Femur (tissue), 1 donor: ENCODE data around the gene RNF114.
"Not testable (repeated sequence)": the region's sequence is repeated elsewhere in the genome, so short reads cannot be mapped to it uniquely, and the experiment has no call there.

ENCODE experiments used
- DNase-seq: peaks from one replicate; pipeline ENCODE4 v3.0.0-alpha.2; 2017

Gene RNF114

GRCh38 chr20:49965781-49966305 is 29.6 kb downstream of the RNF114 start:
- DNase-seq, result no peak

- no peak for DNase-seq
Observed at GRCh38 chr20:49966861-49967260, 30.7 kb downstream of the RNF114 start.

DNA sequence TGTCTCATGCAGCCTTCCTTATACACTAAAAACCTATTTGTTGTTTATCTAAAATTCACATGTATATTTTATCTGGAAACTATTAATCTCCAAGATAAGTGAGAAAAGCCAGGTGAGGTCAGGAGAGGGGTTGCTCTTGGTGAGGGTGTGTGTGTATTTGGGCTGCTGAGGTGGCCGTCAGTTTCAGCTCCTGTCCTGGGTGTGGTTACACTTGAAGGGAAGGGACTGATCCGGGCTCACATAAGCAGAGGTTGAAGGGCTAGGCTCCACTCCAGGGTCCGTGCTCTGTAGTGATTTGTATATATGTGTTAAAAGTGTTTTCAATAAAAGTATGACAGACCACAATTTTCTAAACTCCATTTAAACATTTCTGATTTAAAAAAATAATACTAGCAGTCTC is 33.0 kb downstream of the RNF114 start:
- DNase-seq, result no peak

DNA sequence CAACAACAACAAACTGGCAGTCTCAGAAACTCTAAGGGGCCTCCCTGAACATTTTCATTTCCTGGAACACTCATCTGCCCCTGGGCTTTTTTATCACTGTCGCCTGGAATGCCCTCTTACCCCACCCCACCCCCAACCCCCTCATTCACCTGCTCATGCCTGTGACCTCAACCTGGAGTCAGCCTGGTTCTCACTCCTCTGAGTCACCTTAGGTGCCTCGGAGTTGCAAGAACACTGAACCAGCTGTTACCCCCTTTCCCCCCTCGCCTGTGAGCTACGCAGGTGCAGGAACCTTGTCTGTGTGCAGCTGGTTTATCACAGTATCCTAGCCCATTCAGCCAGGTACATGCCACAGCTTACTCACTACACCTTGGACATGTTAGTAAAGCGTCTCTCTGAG is 33.7 kb downstream of the RNF114 start:
- DNase-seq, result no peak

DNA sequence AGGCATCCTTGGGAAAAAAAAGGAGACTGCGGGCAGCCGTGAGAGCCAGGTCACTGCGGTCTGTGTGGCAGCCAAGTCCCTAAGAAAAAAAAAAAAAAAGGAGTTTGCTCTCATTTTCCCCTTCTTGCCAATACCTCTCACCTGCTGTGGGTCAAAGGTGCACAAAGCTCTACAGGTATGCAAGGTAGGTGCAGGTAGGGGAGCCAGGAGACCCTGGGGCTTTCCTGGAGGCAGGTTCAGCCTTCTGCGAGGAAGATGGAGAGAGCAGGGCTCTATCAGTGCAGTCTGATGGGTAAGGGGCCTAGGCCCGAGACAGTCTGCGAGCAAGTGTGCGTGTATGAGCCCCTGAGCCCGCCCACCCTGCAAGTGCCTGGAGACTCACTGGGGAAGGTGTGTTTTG is 34.3 kb downstream of the RNF114 start:
- DNase-seq, result no peak

- DNase-seq, result no peak
Observed at GRCh38 chr20:49973981-49974380, 37.8 kb downstream of the RNF114 start.

- no peak for DNase-seq
Observed at GRCh38 chr20:49976542-49976941, 40.3 kb downstream of the RNF114 start.

DNA sequence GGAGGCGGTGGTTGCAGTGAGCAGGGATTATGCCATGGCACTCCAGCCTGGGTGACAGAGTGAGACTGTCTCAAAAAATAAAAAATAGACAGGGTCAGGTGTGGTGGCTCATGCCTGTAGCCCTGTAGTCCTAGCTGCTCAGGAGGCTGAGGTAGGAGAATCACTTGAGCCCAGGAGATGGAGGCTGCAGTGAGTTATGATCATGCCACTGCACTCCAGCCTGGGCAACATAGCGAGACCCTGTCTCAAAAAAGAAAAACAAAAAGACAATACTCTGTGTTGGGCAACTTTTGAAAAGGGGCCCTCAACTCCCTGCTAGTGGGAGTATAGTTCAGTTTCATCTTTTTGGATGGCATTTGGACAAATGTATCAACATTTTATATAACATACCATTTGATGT is 41.5 kb downstream of the RNF114 start:
- not testable (repeated sequence) for DNase-seq

GRCh38 chr20:49978685-49979029 is 42.5 kb downstream of the RNF114 start:
- no peak for DNase-seq

DNA sequence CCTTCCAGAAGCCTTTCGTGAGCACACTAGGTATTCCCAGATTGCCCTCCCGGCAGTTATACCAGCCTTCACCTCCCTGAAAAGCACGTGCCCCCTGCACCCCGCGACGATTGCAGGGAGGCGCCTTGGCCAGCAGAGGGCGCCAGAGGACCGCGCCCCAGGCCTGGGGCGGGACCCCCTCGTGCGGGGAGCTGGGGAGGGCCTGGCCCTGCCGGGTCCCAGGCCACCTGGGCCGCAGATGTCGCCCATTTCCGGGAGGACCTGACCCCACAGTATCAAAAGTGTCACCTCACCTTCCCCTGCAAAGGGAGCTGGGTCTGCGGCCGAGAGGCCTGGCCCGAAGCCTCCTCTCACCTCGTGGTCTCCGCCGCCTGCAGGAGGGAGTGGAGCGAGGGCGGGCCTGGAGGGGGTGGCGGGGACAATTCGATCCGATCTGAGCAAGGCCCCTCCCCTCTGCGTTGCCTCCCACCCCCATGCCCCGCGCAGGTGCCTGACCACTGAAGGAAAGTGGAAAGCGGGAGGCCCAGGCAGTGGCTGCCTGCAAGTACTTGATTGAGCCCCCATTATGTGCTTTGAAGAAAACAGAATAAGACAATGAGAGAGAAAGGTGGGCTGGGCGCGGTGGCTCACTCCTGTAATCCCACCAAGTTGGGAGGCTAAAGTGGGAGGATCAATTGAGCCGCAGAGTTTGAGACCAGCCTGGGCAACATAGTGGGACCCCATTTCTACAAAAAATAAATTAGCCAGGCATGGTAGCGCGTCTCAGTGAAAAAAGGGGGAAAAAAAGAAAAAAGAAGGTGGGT is 43.0 kb downstream of the RNF114 start:
- DNase-seq, result peak; percentile 73

GRCh38 chr20:49980140-49981008 is 44.2 kb downstream of the RNF114 start:
- no peak for DNase-seq

- no peak for DNase-seq
Observed at GRCh38 chr20:49981218-49982071, 45.2 kb downstream of the RNF114 start.

GRCh38 chr20:49982072-49982345 is 45.8 kb downstream of the RNF114 start:
- no peak for DNase-seq

GRCh38 chr20:49982346-49983122 is 46.3 kb downstream of the RNF114 start, which contains the start of gene SNAI1:
Gene SNAI1, plus strand, starts transcription at chr20:49982980. Its CDS starts 80 bp downstream, at chr20:49983060.
- peak; percentile 93 for DNase-seq

GRCh38 chr20:49983123-49983847 is 47.1 kb downstream of the RNF114 start:
- no peak for DNase-seq

DNA sequence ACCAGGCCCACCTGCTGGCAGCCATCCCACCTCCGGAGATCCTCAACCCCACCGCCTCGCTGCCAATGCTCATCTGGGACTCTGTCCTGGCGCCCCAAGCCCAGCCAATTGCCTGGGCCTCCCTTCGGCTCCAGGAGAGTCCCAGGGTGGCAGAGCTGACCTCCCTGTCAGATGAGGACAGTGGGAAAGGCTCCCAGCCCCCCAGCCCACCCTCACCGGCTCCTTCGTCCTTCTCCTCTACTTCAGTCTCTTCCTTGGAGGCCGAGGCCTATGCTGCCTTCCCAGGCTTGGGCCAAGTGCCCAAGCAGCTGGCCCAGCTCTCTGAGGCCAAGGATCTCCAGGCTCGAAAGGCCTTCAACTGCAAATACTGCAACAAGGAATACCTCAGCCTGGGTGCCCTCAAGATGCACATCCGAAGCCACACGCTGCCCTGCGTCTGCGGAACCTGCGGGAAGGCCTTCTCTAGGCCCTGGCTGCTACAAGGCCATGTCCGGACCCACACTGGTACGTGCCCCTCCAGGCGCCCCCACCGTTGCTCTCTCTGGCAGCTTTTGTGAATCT is 47.7 kb downstream of the RNF114 start:
- DNase-seq, result peak; percentile 48

DNA sequence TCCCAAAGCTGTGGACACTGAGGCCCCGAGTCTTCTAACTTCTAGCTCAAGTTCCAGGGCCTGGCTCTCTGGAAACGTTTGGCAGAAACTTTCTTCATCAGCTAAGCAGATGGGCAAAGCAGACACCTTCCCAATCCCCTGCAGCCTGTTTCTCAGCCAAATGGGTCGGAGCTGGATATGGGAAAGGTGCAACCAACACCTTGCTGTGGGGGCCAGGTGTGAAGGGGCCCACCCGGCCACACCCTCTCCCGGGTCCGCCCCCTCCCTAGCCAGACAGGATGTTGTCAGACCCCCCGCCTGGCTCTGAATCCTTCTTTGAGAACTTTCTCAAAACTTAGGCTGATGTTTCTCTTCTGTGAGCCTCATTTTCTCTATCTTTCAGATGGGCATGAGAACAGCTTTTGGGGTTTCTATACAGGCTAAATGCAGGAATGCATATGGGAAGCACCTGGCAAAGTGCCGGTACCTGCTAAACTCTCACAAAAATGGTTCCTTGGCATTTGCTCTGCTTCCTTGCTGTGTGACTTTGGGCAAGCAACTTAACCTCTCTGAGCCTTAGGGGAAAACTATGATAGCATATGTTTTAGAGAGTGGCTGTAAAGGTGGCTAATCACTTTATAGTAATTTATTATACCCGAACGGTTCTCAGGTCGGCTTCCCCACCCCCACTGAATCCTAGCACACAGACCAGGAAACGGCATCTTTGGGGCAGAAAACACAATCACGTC is 48.4 kb downstream of the RNF114 start:
- no peak for DNase-seq

DNA sequence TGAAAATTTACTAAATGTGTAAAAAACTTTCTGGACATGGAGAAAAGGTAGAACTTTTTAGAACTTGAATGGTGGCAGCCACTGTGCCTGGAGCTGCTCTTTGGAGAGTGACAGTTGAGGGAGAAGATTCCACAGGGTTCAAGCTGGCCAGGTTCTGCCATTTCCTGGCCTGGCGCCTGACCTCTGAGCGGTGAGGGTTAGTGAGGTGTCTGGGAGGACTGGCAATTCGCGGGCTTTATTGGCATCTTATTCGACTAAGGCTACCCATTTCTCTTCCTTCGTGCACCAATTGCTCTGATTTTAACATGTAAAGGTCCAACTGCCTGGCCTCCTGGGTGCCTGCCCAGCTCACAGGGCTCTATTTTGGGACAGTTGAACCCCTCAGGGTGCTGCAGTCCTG is 49.0 kb downstream of the RNF114 start:
- DNase-seq, result no peak

- peak; percentile 58 for DNase-seq
Observed at GRCh38 chr20:49985617-49986016, 49.4 kb downstream of the RNF114 start.

- DNase-seq, result no peak
Observed at GRCh38 chr20:49986049-49986448, 49.9 kb downstream of the RNF114 start.
